ENCODE results near the gene OR51A7.

DNA sequence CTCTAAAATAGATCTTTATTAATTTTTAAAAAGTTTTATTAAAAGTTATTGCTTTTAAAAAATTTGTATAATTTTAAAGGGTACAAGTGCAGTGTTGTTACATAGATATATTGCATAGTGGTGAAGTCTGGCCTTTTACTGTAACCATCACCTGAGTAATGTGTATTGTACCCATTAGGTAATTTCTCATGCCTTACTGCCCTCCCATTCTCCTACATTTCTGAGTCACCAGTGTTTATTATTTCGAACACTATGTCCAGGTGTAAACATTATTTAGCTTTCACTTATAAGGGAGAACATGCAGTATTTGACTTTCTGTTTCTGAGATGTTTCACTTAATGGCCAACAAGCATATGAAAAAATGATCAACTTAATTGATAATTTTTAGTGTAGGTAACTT, 18.2 kb downstream of the OR51A7 start:
- TF ChIP-seq CTCF (IDR thresholded peaks at IDR 0.05; ENCODE audit: low read length): no peak
- no peak for TF ChIP-seq EZH2 (optimal IDR thresholded peaks at IDR 0.05; ENCODE audit: low read depth, low read length)
